Measurements from ENCODE around the gene CNTFR.
"Not testable (repeated sequence)": the region's sequence is repeated elsewhere in the genome, so short reads cannot be mapped to it uniquely, and the experiment has no call there.

CNTFR gene

DNA sequence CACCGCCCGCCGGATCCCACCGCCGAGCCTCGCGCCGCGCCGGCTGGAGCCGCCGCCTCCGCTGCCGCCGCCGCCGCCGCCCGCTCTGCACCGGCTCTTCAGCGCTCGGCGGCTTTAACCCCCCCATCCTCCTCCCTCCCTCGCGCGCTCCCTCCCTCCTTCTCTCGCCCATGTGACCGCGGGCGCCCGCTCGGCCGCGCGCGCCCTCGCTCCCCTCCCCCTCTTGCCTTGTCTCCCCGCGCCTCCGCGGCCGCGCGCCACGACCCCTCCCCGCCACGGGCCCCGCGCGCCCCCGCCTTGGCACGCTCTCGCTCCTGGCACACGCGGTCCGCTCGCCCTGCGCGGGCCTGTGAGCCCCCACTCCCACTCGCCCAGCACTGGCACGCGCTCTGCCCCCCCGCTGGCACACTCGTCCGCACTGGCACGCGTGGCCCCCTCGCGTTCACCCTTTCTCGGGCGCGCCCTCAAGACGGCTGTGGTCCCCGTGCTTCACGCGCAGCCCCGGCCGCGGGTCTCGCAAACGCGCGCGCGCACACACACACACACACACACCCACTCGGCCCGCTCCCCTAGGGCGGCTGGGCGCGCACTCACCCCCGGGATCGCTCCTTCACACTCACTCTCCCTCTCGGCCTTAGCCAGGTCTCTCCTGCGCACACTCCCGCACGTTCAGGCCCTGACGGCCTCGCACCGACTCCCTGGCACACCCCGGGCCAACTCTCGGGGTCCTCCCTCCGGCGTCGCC lies at the start of gene CNTFR:
TSS of gene CNTFR (minus strand) at position 89 of the 745 bp plus-strand sequence. CDS start 20,743 bp downstream, outside the sequence.
- peaks cover 100% of the 10 kb centered on the region for H3K27me3 ChIP-seq
- peak within 1 kb of the TSS in 1 of 2 experiments; percentile 61 for H3K4me3 ChIP-seq (ENCODE audit: low read depth in 1 of 2, low read length in 1 of 2)
- no peaks in the 10 kb centered on the region for H3K9me3 ChIP-seq
- no peak within 1 kb of the TSS for H3K27ac ChIP-seq
- H3K36me3 ChIP-seq: no peaks in the 10 kb centered on the region
- TF ChIP-seq, protein P1, sequence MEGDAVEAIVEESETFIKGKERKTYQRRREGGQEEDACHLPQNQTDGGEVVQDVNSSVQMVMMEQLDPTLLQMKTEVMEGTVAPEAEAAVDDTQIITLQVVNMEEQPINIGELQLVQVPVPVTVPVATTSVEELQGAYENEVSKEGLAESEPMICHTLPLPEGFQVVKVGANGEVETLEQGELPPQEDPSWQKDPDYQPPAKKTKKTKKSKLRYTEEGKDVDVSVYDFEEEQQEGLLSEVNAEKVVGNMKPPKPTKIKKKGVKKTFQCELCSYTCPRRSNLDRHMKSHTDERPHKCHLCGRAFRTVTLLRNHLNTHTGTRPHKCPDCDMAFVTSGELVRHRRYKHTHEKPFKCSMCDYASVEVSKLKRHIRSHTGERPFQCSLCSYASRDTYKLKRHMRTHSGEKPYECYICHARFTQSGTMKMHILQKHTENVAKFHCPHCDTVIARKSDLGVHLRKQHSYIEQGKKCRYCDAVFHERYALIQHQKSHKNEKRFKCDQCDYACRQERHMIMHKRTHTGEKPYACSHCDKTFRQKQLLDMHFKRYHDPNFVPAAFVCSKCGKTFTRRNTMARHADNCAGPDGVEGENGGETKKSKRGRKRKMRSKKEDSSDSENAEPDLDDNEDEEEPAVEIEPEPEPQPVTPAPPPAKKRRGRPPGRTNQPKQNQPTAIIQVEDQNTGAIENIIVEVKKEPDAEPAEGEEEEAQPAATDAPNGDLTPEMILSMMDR (IDR thresholded peaks at IDR 0.05): no peak
- H3K4me1 ChIP-seq (ENCODE audit: control insufficient read depth in 1 of 2, insufficient read depth in 1 of 2, low read depth in 1 of 2, low read length in 1 of 2): peaks cover 19 to 22% of the 10 kb centered on the region in 2 experiments

DNA sequence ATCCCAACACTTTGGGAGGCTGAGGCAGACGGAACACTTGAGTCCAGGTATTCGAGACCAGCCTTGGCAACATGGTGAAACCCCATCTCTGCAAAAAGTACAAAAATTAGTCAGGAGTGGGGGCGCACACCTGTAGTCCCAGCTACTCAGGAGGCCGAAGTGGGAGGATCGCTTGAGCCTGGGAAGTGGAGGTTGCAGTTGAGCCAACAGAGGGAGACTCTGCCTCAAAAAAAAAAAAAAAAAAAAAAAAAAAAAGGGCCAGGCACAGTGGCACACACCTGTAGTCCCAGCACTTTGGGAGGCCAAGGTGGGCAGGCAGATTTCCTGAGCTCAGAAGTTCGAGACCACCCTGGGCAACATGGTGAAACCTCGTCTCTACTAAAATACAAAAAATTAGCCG lies 49.8 kb upstream of the CNTFR start:
- not testable (repeated sequence) for H3K27me3 ChIP-seq; H3K36me3 ChIP-seq; H3K4me3 ChIP-seq (ENCODE audit: low read depth in 1 of 2, low read length in 1 of 2); H3K9me3 ChIP-seq; H3K27ac ChIP-seq
- peaks cover 17 to 19% of the 10 kb centered on the region in 2 experiments for H3K4me1 ChIP-seq (ENCODE audit: control insufficient read depth in 1 of 2, insufficient read depth in 1 of 2, low read depth in 1 of 2, low read length in 1 of 2)

DNA sequence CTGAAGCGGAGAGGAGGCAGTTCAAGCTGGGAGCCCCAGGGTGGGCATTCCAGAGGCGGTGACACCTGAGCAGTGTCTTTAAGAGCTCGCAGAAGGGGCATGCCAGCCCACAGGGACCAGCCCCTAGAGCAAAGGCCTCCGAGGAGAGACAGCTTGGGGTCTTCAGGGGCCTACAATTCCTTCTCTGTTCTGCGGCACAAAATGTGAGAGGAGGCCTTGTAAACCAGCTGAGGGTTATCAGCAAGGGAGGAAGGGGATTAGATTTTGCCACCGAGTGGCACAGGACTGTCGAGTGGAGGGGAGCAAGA lies 48.6 kb upstream of the CNTFR start:
- peak overlapping the region; percentile 80 for H3K27ac ChIP-seq
- H3K27me3 ChIP-seq: peaks cover 4% of the 10 kb centered on the region
- TF ChIP-seq, protein P1 (IDR thresholded peaks at IDR 0.05): no peak
- no peaks in the 10 kb centered on the region for H3K36me3 ChIP-seq
- peaks cover 17 to 19% of the 10 kb centered on the region in 2 experiments for H3K4me1 ChIP-seq (ENCODE audit: control insufficient read depth in 1 of 2, insufficient read depth in 1 of 2, low read depth in 1 of 2, low read length in 1 of 2)
- peak overlapping the region; percentile 84 to 98 for H3K4me3 ChIP-seq (ENCODE audit: low read depth in 1 of 2, low read length in 1 of 2)
- no peaks in the 10 kb centered on the region for H3K9me3 ChIP-seq

GRCh38 chr9:34637356-34638137 lies 48.0 kb upstream of the CNTFR start, which contains the start of gene SIGMAR1:
Gene SIGMAR1 (minus strand): TSS chr9:34637787. CDS start chr9:34637697, 90 bp downstream.
- Histone ChIP-seq H3K36me3 (no peaks in the 10 kb centered on the region), H3K4me3 (ENCODE audit: low read depth in 1 of 2, low read length in 1 of 2) (peak within 1 kb of the TSS; percentile 84 to 98), H3K4me1 (ENCODE audit: control insufficient read depth in 1 of 2, insufficient read depth in 1 of 2, low read depth in 1 of 2, low read length in 1 of 2) (peaks cover 17 to 19% of the 10 kb centered on the region in 2 experiments), H3K27ac (peak within 1 kb of the TSS; percentile 80), H3K27me3 (peaks cover 6% of the 10 kb centered on the region), H3K9me3 (no peaks in the 10 kb centered on the region)
- TF ChIP-seq, protein P1 (IDR thresholded peaks at IDR 0.05): peak; percentile 64

- TF ChIP-seq, protein P1 (IDR thresholded peaks at IDR 0.05): no peak
Measured at GRCh38 chr9:34636791-34637355, 47.3 kb upstream of the CNTFR start.

More at GRCh38 chr9:34636791-34637355, 47.3 kb upstream of the CNTFR start:
- Histone ChIP-seq H3K4me3 (ENCODE audit: low read depth in 1 of 2, low read length in 1 of 2) (peak overlapping the region; percentile 84 to 98), H3K36me3 (no peaks in the 10 kb centered on the region), H3K27me3 (peaks cover 13% of the 10 kb centered on the region), H3K27ac (peak overlapping the region; percentile 80), H3K4me1 (ENCODE audit: control insufficient read depth in 1 of 2, insufficient read depth in 1 of 2, low read depth in 1 of 2, low read length in 1 of 2) (peaks cover 17 to 19% of the 10 kb centered on the region in 2 experiments), H3K9me3 (no peaks in the 10 kb centered on the region)

All from neutrophil (primary cell).